Measurements from ENCODE around the gene UNC5CL.

GRCh38 chr6:41077536-41077935 lies 38.5 kb upstream of the UNC5CL start:
- TF ChIP-seq, protein P1, sequence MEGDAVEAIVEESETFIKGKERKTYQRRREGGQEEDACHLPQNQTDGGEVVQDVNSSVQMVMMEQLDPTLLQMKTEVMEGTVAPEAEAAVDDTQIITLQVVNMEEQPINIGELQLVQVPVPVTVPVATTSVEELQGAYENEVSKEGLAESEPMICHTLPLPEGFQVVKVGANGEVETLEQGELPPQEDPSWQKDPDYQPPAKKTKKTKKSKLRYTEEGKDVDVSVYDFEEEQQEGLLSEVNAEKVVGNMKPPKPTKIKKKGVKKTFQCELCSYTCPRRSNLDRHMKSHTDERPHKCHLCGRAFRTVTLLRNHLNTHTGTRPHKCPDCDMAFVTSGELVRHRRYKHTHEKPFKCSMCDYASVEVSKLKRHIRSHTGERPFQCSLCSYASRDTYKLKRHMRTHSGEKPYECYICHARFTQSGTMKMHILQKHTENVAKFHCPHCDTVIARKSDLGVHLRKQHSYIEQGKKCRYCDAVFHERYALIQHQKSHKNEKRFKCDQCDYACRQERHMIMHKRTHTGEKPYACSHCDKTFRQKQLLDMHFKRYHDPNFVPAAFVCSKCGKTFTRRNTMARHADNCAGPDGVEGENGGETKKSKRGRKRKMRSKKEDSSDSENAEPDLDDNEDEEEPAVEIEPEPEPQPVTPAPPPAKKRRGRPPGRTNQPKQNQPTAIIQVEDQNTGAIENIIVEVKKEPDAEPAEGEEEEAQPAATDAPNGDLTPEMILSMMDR (optimal IDR thresholded peaks at IDR 0.05 in 1 of 3, IDR thresholded peaks at IDR 0.05 in 1 of 3, conservative IDR thresholded peaks at IDR 0.05 in 1 of 3; ENCODE audit: extremely low read depth in 1 of 3, insufficient read depth in 2 of 3, low read length in 3 of 3) = no peak
- TF ChIP-seq EZH2 (IDR thresholded peaks at IDR 0.05; ENCODE audit: low read length) = no peak

Data from keratinocyte (primary cell).